H1 (cell line): Measurements from ENCODE around the gene CLEC4E. TPM values are rescaled to one million over a fixed set of nuclear protein-coding genes. Genes with fewer than 3 reads are reported as not detected.

ENCODE experiments used
- NRF1 ChIP-seq: IDR thresholded peaks from 2 replicates; pipeline ENCODE4 v1.6.1; 2011; ENCODE audit warnings: mild to moderate bottlenecking, low read depth, low read length, improper control_type of control experiment
- TBP ChIP-seq: IDR thresholded peaks from 2 replicates; pipeline ENCODE4 v1.6.1; 2011; ENCODE audit warnings: low read depth, low read length, improper control_type of control experiment
- polyA plus RNA-seq, 7 experiments: library from polyadenylated mRNA; depleted of rRNA in 3 of 7; stranded (reverse) in 5 of 7; unstranded in 2 of 7; fragments of >200 nt in 5 of 7; fragments of 200-250 nt in 2 of 7; gene quantifications; 1 replicate in 5 of 7; 2 replicates in 1 of 7; 4 replicates in 1 of 7; pipeline versions ENCODE4 v1.2.1 to v1.2.3, GENCODE V29; 2011 to 2013; ENCODE audit warnings: missing spikeins in 2 of 7, mixed read lengths in 2 of 7
- total RNA-seq: library from RNA; stranded (reverse); fragmentation: NEBNext Ultra II Directional; extraction: Animal tissue kit (Norgen Biotek cat#: 25700); gene quantifications from 2 replicates; pipeline ENCODE4 v1.2.1, GENCODE V29; 2021
- TF ChIP-seq, protein P1 (sequence below): fragments of 300-600 bp; sonication (generic); IDR thresholded peaks from 2 replicates; pipeline ENCODE4 v1.7.1; 2012; ENCODE audit warnings: low read length, moderate library complexity, mild to moderate bottlenecking, inconsistent platforms; ENCODE audit not compliant: insufficient replicate concordance

CLEC4E gene
- total and polyA plus RNA-seq, 2 of the 8 experiments (the other 6 are each of a cell fraction or from before 2014, with no cell fraction given) = 0.03 TPM; not detected in 1

GRCh38 chr12:8541562-8541961 is 857 bp upstream of the CLEC4E start (continued):
- TF ChIP-seq, protein P1, sequence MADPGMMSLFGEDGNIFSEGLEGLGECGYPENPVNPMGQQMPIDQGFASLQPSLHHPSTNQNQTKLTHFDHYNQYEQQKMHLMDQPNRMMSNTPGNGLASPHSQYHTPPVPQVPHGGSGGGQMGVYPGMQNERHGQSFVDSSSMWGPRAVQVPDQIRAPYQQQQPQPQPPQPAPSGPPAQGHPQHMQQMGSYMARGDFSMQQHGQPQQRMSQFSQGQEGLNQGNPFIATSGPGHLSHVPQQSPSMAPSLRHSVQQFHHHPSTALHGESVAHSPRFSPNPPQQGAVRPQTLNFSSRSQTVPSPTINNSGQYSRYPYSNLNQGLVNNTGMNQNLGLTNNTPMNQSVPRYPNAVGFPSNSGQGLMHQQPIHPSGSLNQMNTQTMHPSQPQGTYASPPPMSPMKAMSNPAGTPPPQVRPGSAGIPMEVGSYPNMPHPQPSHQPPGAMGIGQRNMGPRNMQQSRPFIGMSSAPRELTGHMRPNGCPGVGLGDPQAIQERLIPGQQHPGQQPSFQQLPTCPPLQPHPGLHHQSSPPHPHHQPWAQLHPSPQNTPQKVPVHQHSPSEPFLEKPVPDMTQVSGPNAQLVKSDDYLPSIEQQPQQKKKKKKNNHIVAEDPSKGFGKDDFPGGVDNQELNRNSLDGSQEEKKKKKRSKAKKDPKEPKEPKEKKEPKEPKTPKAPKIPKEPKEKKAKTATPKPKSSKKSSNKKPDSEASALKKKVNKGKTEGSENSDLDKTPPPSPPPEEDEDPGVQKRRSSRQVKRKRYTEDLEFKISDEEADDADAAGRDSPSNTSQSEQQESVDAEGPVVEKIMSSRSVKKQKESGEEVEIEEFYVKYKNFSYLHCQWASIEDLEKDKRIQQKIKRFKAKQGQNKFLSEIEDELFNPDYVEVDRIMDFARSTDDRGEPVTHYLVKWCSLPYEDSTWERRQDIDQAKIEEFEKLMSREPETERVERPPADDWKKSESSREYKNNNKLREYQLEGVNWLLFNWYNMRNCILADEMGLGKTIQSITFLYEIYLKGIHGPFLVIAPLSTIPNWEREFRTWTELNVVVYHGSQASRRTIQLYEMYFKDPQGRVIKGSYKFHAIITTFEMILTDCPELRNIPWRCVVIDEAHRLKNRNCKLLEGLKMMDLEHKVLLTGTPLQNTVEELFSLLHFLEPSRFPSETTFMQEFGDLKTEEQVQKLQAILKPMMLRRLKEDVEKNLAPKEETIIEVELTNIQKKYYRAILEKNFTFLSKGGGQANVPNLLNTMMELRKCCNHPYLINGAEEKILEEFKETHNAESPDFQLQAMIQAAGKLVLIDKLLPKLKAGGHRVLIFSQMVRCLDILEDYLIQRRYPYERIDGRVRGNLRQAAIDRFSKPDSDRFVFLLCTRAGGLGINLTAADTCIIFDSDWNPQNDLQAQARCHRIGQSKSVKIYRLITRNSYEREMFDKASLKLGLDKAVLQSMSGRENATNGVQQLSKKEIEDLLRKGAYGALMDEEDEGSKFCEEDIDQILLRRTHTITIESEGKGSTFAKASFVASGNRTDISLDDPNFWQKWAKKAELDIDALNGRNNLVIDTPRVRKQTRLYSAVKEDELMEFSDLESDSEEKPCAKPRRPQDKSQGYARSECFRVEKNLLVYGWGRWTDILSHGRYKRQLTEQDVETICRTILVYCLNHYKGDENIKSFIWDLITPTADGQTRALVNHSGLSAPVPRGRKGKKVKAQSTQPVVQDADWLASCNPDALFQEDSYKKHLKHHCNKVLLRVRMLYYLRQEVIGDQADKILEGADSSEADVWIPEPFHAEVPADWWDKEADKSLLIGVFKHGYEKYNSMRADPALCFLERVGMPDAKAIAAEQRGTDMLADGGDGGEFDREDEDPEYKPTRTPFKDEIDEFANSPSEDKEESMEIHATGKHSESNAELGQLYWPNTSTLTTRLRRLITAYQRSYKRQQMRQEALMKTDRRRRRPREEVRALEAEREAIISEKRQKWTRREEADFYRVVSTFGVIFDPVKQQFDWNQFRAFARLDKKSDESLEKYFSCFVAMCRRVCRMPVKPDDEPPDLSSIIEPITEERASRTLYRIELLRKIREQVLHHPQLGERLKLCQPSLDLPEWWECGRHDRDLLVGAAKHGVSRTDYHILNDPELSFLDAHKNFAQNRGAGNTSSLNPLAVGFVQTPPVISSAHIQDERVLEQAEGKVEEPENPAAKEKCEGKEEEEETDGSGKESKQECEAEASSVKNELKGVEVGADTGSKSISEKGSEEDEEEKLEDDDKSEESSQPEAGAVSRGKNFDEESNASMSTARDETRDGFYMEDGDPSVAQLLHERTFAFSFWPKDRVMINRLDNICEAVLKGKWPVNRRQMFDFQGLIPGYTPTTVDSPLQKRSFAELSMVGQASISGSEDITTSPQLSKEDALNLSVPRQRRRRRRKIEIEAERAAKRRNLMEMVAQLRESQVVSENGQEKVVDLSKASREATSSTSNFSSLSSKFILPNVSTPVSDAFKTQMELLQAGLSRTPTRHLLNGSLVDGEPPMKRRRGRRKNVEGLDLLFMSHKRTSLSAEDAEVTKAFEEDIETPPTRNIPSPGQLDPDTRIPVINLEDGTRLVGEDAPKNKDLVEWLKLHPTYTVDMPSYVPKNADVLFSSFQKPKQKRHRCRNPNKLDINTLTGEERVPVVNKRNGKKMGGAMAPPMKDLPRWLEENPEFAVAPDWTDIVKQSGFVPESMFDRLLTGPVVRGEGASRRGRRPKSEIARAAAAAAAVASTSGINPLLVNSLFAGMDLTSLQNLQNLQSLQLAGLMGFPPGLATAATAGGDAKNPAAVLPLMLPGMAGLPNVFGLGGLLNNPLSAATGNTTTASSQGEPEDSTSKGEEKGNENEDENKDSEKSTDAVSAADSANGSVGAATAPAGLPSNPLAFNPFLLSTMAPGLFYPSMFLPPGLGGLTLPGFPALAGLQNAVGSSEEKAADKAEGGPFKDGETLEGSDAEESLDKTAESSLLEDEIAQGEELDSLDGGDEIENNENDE = no peak
- TF ChIP-seq TBP = no peak
- no peak for TF ChIP-seq NRF1
